Measurements from ENCODE around the gene TXNL4A. TPM values are rescaled to one million over a fixed set of nuclear protein-coding genes. Genes with fewer than 3 reads are reported as not detected.

The TXNL4A gene
- total RNA-seq, 1 experiment from 2014 or later, result 216 TPM

DNA sequence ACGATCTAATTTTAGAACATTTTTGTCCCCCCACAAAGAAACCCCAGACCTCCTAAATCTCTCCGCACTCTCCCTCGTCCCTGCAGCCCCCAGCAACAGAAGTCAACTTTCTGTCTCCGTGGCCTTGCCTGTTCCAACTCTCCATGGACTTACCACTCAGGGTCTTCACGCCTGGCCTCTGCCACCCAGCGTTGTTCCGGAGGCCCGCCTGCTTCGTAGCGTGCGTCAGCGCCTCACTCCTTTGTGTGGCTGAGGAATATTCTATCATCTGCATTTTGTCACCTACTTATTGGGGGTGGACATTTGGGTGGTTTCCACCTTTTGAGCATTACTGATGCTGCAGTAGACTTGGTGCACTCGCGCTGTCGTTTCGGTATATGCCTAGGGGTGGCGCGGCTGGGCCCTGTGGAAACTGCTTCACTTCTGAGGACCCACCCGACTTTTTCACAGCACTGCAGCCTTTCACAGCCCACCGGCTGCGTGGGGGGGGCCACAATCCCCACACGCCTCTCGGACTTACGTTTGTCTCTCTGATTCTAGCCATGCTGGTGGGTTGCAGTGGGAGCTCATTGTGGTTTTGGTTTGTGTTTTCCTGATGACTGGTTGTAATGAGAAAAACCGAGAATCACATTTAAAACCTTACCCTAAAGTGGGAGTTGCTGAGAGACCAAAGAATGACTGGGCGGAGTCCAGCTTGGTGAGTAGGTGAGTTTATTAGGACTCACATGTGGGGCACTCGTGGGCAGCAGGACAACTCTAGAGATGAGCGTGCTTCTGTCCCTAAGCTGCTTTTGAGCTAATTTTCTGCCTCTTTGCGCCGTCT is 25.3 kb downstream of the TXNL4A start:
- no TSS peak for BruUV-seq (replicated peaks)
- ChIA-PET POLR2A (ENCODE audit: low non-redundant PET) (no interaction called here), CTCF (interaction anchor here (0.6 kb wide), 1 partner anchor 1545 kb away, joined by 8 read pairs; no protein-coding TSS in a partner anchor)
- no peaks in the 10 kb centered on the region for H3K36me3 ChIP-seq (ENCODE audit: insufficient read depth, low read length, poor library complexity, severe bottlenecking)
- intact Hi-C loops (cut with micrococcal nuclease; ENCODE audit: unreplicated experiment), result loop anchor here (10.0 kb wide), 1 partner anchor 288 kb away; the partner anchor contains the start of gene CTDP1
- no peaks in the 10 kb centered on the region for H3K9me3 ChIP-seq (ENCODE audit: low read depth, low read length, poor library complexity, severe bottlenecking)
- H3K27ac ChIP-seq (ENCODE audit: low read depth, low read length, poor library complexity, severe bottlenecking), result no peak overlapping the region
- no peak overlapping the region for H3K4me3 ChIP-seq (ENCODE audit: low read depth, low read length, poor library complexity, severe bottlenecking)
- no peak for DNase-seq (ENCODE audit: low spot score)
- peaks cover 16% of the 10 kb centered on the region for H3K4me1 ChIP-seq (ENCODE audit: insufficient read depth, low read length, poor library complexity, severe bottlenecking)
- H3K27me3 ChIP-seq (replicated peaks; ENCODE audit: insufficient read depth, low read depth, low read length, poor library complexity), result no peaks in the 10 kb centered on the region
- TF ChIP-seq, protein P1, sequence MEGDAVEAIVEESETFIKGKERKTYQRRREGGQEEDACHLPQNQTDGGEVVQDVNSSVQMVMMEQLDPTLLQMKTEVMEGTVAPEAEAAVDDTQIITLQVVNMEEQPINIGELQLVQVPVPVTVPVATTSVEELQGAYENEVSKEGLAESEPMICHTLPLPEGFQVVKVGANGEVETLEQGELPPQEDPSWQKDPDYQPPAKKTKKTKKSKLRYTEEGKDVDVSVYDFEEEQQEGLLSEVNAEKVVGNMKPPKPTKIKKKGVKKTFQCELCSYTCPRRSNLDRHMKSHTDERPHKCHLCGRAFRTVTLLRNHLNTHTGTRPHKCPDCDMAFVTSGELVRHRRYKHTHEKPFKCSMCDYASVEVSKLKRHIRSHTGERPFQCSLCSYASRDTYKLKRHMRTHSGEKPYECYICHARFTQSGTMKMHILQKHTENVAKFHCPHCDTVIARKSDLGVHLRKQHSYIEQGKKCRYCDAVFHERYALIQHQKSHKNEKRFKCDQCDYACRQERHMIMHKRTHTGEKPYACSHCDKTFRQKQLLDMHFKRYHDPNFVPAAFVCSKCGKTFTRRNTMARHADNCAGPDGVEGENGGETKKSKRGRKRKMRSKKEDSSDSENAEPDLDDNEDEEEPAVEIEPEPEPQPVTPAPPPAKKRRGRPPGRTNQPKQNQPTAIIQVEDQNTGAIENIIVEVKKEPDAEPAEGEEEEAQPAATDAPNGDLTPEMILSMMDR (conservative IDR thresholded peaks at IDR 0.05; ENCODE audit: low read depth, low read length), result no peak
- TF ChIP-seq EZH2 (IDR thresholded peaks at IDR 0.05; ENCODE audit: borderline replicate concordance, low read depth, low read length, poor library complexity, severe bottlenecking), result no peak

DNA sequence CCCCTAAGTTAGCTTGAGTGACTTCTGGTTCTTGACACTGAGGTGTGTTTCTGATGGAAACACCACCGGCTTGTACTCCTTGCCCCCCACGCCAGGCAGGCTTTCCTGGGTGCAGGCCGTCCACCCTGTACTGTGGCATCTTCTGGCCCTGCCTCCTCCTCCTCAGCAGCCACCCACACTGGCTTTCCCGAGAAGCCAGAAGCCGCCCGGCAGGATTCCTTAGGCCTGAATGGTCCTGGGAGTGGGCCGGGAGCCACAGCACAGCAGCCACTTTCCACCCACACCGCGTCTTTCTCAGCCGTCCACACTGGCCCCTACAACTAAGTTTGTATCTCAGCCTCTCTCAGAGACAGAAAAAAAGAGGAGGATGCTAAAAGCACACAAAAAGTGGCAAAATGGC is 26.1 kb downstream of the TXNL4A start:
- H3K36me3 ChIP-seq (ENCODE audit: insufficient read depth, low read length, poor library complexity, severe bottlenecking), result no peaks in the 10 kb centered on the region
- no peaks in the 10 kb centered on the region for H3K9me3 ChIP-seq (ENCODE audit: low read depth, low read length, poor library complexity, severe bottlenecking)
- intact Hi-C loops (cut with micrococcal nuclease; ENCODE audit: unreplicated experiment), result loop anchor here (10.0 kb wide), 1 partner anchor 288 kb away; the partner anchor contains the start of gene CTDP1
- ChIA-PET POLR2A (ENCODE audit: low non-redundant PET) (no interaction called here), CTCF (no interaction called here)
- DNase-seq (ENCODE audit: low spot score), result no peak
- H3K27ac ChIP-seq (ENCODE audit: low read depth, low read length, poor library complexity, severe bottlenecking), result no peak overlapping the region
- BruUV-seq (replicated peaks), result no TSS peak
- TF ChIP-seq, protein P1 (conservative IDR thresholded peaks at IDR 0.05; ENCODE audit: low read depth, low read length), result no peak
- TF ChIP-seq EZH2 (IDR thresholded peaks at IDR 0.05; ENCODE audit: borderline replicate concordance, low read depth, low read length, poor library complexity, severe bottlenecking), result no peak
- peaks cover 16% of the 10 kb centered on the region for H3K4me1 ChIP-seq (ENCODE audit: insufficient read depth, low read length, poor library complexity, severe bottlenecking)
- H3K27me3 ChIP-seq (replicated peaks; ENCODE audit: insufficient read depth, low read depth, low read length, poor library complexity), result no peaks in the 10 kb centered on the region
- no peak overlapping the region for H3K4me3 ChIP-seq (ENCODE audit: low read depth, low read length, poor library complexity, severe bottlenecking)

DNA sequence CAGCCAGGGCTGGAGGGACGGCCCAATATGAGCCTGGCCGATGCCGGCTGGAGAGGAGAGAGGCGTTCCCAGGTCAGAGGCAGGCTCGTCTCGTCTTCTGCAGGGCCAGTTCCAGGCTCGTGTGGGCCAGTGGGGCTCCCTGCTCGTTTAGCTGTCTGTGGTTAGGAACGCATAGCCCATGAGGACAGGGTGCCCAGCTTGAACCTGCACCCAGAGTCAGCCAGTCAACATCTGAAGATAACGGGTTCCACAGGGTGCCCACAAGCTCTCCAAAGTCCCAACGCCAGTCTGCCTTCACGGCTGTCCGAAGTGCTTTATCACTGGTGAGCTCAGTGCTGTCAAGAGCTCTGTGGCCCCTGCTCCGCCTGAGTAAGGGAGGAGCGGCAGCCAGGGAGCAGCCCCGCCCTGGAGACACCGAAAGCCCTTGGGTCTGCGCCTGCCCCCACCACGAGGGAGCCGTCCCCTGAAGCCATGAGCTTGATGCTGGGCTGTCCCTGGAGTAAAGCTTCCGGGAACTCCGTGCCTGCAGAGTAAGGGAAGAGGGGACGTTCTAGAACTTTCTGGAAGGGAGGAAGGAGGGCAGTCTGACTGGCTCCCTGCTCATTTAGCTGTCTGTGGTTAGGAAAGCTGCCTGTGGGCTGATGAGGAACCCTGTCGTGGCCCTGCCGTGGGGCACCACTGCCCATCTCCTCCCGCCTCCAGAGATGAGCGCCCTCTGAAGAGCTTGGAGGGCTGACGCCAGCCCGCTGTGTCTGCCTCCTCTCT is 26.7 kb downstream of the TXNL4A start:
- Histone ChIP-seq H3K36me3 (ENCODE audit: insufficient read depth, low read length, poor library complexity, severe bottlenecking) (no peaks in the 10 kb centered on the region), H3K9me3 (ENCODE audit: low read depth, low read length, poor library complexity, severe bottlenecking) (no peaks in the 10 kb centered on the region), H3K4me3 (ENCODE audit: low read depth, low read length, poor library complexity, severe bottlenecking) (no peak overlapping the region), H3K27me3 (replicated peaks; ENCODE audit: insufficient read depth, low read depth, low read length, poor library complexity) (no peaks in the 10 kb centered on the region), H3K4me1 (ENCODE audit: insufficient read depth, low read length, poor library complexity, severe bottlenecking) (peaks cover 16% of the 10 kb centered on the region), H3K27ac (ENCODE audit: low read depth, low read length, poor library complexity, severe bottlenecking) (no peak overlapping the region)
- no peak for TF ChIP-seq EZH2 (IDR thresholded peaks at IDR 0.05; ENCODE audit: borderline replicate concordance, low read depth, low read length, poor library complexity, severe bottlenecking)
- TF ChIP-seq, protein P1 (conservative IDR thresholded peaks at IDR 0.05; ENCODE audit: low read depth, low read length), result no peak
- CTCF ChIA-PET, result no interaction called here
- intact Hi-C loops (cut with micrococcal nuclease; ENCODE audit: unreplicated experiment), result loop anchor here (10.0 kb wide), 1 partner anchor 287 kb away; the partner anchor contains the start of gene CTDP1
- DNase-seq (ENCODE audit: low spot score), result no peak
- POLR2A ChIA-PET (ENCODE audit: low non-redundant PET), result no interaction called here
- BruUV-seq (replicated peaks), result no TSS peak

Data from A673 (cell line).